Nephron (organoid): ENCODE data around the gene ANGPTL2.
A peak's percentile ranks its signal among the peaks of the same experiment; 100 is the strongest.

ENCODE experiments used
- H3K27ac Mint-ChIP-seq, 3 experiments: 2 replicates each; pipeline ENCODE4 v1.8.0; 2020; ENCODE audit warnings: mixed read lengths in 3 of 3, mild to moderate bottlenecking in 2 of 3, moderate library complexity in 1 of 3
- H3K27me3 Mint-ChIP-seq: 2 replicates; pipeline ENCODE4 v1.8.0; 2021; ENCODE audit warnings: low read depth, mild to moderate bottlenecking, moderate library complexity, mixed read lengths
- H3K36me3 Mint-ChIP-seq: 2 replicates; pipeline ENCODE4 v1.8.0; 2020; ENCODE audit warnings: low read depth, mixed read lengths
- H3K4me1 Mint-ChIP-seq: 2 replicates; pipeline ENCODE4 v1.8.0; 2020; ENCODE audit warnings: mixed read lengths
- H3K4me3 Mint-ChIP-seq, 3 experiments: 2 replicates each; pipeline ENCODE4 v1.8.0; 2020; ENCODE audit warnings: mild to moderate bottlenecking in 3 of 3, mixed read lengths in 3 of 3, moderate library complexity in 2 of 3
- H3K9me3 Mint-ChIP-seq: 2 replicates; pipeline ENCODE4 v1.8.0; 2020; ENCODE audit warnings: mixed read lengths
- CTCF ChIP-seq, 3 experiments: fragments of 200-600 bp; sonication (generic); IDR thresholded peaks; one replicate each; pipeline ENCODE4 v1.5.0; 2021; ENCODE audit warnings: antibody characterized with exemption in 3 of 3; ENCODE audit not compliant: unreplicated experiment in 3 of 3

Gene ANGPTL2

GRCh38 chr9:127131871-127132270 lies 9.4 kb upstream of the ANGPTL2 start:
- Mint-ChIP-seq H3K9me3 (no peaks in the 10 kb centered on the region), H3K27me3 (peaks cover 4% of the 10 kb centered on the region), H3K4me3 (no peak overlapping the region), H3K36me3 (no peaks in the 10 kb centered on the region), H3K27ac (peak overlapping the region in 1 of 3 experiments; percentile 91), H3K4me1 (peaks cover 67% of the 10 kb centered on the region)
- TF ChIP-seq CTCF (IDR thresholded peaks at IDR 0.05; ENCODE audit: unreplicated experiment in 3 of 3), result no peak

- Mint-ChIP-seq H3K4me3 (no peak overlapping the region), H3K36me3 (no peaks in the 10 kb centered on the region)
Measured at GRCh38 chr9:127130661-127131538, 8.5 kb upstream of the ANGPTL2 start.

GRCh38 chr9:127130235-127130634 lies 7.8 kb upstream of the ANGPTL2 start:
- Mint-ChIP-seq H3K9me3 (no peaks in the 10 kb centered on the region), H3K36me3 (no peaks in the 10 kb centered on the region), H3K4me1 (peaks cover 54% of the 10 kb centered on the region), H3K27ac (no peak overlapping the region), H3K27me3 (peaks cover 5% of the 10 kb centered on the region), H3K4me3 (no peak overlapping the region)
- no peak for TF ChIP-seq CTCF (IDR thresholded peaks at IDR 0.05; ENCODE audit: unreplicated experiment in 3 of 3)

More at GRCh38 chr9:127130661-127131538, 8.5 kb upstream of the ANGPTL2 start:
- no peaks in the 10 kb centered on the region for H3K9me3 Mint-ChIP-seq
- peaks cover 5% of the 10 kb centered on the region for H3K27me3 Mint-ChIP-seq
- peak overlapping the region in 2 of 3 experiments; percentile 20 to 43 for H3K27ac Mint-ChIP-seq
- peaks cover 60% of the 10 kb centered on the region for H3K4me1 Mint-ChIP-seq
- TF ChIP-seq CTCF (IDR thresholded peaks at IDR 0.05; ENCODE audit: unreplicated experiment in 3 of 3), result no peak

GRCh38 chr9:127129718-127130085 lies 7.3 kb upstream of the ANGPTL2 start:
- Mint-ChIP-seq H3K27ac (no peak overlapping the region), H3K4me3 (no peak overlapping the region), H3K9me3 (no peaks in the 10 kb centered on the region), H3K4me1 (peaks cover 48% of the 10 kb centered on the region), H3K27me3 (peaks cover 5% of the 10 kb centered on the region), H3K36me3 (no peaks in the 10 kb centered on the region)
- TF ChIP-seq CTCF (IDR thresholded peaks at IDR 0.05; ENCODE audit: unreplicated experiment in 3 of 3), result no peak

GRCh38 chr9:127129073-127129717 lies 6.8 kb upstream of the ANGPTL2 start:
- peaks cover 5% of the 10 kb centered on the region for H3K27me3 Mint-ChIP-seq
- H3K36me3 Mint-ChIP-seq, result no peaks in the 10 kb centered on the region
- peaks cover 43% of the 10 kb centered on the region for H3K4me1 Mint-ChIP-seq
- TF ChIP-seq CTCF (IDR thresholded peaks at IDR 0.05; ENCODE audit: unreplicated experiment in 3 of 3), result no peak
- no peaks in the 10 kb centered on the region for H3K9me3 Mint-ChIP-seq
- H3K27ac Mint-ChIP-seq, result no peak overlapping the region
- no peak overlapping the region for H3K4me3 Mint-ChIP-seq
